ENCODE data around the gene WDR11.

The WDR11 gene

DNA sequence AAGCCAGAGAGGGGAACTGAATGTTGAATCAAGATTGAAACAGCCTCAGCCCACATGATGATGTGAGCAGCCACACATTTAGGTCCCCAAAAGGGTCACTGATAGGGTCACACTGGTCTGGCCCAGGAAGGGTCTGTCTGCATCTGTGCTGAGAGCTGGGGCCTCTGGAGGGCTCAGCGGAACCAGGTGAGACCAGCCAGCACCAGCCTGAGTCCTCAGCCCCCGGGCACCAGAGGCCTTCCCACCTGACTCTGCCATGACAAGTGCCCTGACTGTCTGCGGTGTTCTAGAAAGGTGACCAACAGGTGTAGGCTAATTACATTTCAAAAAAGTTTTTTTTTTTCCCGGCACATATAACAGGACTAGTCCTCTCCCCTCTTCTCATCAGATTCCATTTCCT, 76.2 kb downstream of the WDR11 start:
- no peak for DNase-seq (ENCODE audit: low read depth)
- TF ChIP-seq, protein P1, sequence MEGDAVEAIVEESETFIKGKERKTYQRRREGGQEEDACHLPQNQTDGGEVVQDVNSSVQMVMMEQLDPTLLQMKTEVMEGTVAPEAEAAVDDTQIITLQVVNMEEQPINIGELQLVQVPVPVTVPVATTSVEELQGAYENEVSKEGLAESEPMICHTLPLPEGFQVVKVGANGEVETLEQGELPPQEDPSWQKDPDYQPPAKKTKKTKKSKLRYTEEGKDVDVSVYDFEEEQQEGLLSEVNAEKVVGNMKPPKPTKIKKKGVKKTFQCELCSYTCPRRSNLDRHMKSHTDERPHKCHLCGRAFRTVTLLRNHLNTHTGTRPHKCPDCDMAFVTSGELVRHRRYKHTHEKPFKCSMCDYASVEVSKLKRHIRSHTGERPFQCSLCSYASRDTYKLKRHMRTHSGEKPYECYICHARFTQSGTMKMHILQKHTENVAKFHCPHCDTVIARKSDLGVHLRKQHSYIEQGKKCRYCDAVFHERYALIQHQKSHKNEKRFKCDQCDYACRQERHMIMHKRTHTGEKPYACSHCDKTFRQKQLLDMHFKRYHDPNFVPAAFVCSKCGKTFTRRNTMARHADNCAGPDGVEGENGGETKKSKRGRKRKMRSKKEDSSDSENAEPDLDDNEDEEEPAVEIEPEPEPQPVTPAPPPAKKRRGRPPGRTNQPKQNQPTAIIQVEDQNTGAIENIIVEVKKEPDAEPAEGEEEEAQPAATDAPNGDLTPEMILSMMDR (IDR thresholded peaks at IDR 0.05; ENCODE audit: control insufficient read depth, extremely low read depth, insufficient read depth) = no peak
- H3K4me3 ChIP-seq (ENCODE audit: low read depth, low read length) = no peak overlapping the region

DNA sequence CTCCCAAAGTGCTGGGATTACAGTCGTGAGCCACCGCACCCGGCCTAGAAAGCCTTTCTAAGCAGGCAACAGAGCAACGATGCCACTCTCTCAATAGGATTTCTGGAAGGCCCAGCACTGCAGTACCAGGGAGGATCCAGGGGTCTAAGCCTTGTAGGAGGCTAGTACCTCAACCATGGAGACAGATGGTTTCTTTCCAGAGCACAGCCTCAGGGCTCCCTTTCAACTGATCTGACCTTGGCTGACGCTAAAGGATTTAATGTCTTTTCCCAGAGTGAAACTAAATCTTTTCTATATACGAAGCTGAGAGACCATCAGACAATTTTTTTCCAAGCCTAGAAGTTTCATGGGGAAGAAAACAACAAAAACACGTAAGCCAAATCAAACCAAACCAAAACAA, 78.0 kb downstream of the WDR11 start:
- no peak for DNase-seq (ENCODE audit: low read depth)
- TF ChIP-seq, protein P1 (IDR thresholded peaks at IDR 0.05; ENCODE audit: control insufficient read depth, extremely low read depth, insufficient read depth) = no peak
- no peak overlapping the region for H3K4me3 ChIP-seq (ENCODE audit: low read depth, low read length)

DNA sequence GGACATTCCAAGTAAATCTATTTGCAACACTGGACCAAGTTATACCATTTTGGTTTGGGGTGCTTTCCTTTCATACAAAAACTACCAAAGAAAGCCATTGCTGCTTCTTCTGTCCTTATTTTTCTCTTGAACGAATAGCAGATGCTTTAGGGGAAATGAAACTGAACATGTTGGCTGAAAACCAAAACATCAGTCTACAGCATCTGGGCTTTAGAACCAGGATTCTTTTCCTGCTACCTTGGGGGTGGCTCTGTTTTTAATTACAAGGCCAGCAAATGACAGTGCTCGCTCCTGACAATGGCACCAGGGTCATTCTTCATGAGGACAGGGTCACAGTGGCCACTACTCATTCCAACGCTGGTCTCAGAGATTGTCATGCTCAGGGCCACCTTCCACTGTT, 80.3 kb downstream of the WDR11 start:
- TF ChIP-seq, protein P1 (IDR thresholded peaks at IDR 0.05; ENCODE audit: control insufficient read depth, extremely low read depth, insufficient read depth) = no peak
- no peak overlapping the region for H3K4me3 ChIP-seq (ENCODE audit: low read depth, low read length)

DNA sequence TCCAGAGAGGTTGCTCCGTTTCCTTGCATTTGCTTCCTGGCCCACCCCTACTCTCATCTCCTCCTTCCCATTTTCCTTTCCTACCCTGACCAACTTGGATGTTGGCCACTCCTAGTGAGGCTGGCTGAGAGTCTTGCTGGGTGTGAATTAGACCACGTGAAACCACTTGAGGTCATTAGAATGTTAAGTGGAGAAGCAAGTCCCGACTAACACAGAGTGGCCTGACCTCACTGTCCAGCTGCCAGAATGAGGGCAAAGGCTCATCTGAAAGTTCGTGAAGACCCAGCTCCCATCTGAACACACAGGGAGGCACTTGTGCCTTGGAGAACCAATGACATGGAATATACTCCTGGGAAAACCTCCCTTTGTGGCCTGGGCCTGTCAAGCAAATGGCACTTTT, 80.8 kb downstream of the WDR11 start:
- no peak for DNase-seq (ENCODE audit: low read depth)
- H3K4me3 ChIP-seq (ENCODE audit: low read depth, low read length) = no peak overlapping the region
- TF ChIP-seq, protein P1 (IDR thresholded peaks at IDR 0.05; ENCODE audit: control insufficient read depth, extremely low read depth, insufficient read depth) = no peak

More for the DNA sequence above, 80.3 kb downstream of the WDR11 start:
- no peak for DNase-seq (ENCODE audit: low read depth)

DNA sequence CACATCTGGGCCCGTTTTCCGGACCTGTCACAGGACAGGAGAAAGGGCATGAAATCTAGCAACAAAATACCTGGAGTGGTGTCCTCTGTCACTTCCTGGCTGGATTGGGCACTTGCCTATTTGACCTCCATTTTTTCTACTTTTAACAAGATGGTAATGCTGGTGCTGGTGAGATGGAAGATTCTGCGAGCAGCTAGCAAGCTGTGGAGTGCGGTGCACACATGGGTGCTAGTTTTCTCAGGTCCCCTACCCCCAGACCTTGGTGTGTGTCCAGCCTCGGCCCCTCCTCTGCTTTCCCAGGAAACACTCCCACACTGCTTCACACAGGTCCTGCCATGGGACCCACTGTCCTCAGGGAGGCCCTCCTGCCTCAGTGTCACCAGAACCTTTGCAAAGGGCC, 87.7 kb downstream of the WDR11 start:
- H3K4me3 ChIP-seq (ENCODE audit: low read depth, low read length) = no peak overlapping the region
- TF ChIP-seq, protein P1 (IDR thresholded peaks at IDR 0.05; ENCODE audit: control insufficient read depth, extremely low read depth, insufficient read depth) = no peak
- DNase-seq (ENCODE audit: low read depth) = no peak

DNA sequence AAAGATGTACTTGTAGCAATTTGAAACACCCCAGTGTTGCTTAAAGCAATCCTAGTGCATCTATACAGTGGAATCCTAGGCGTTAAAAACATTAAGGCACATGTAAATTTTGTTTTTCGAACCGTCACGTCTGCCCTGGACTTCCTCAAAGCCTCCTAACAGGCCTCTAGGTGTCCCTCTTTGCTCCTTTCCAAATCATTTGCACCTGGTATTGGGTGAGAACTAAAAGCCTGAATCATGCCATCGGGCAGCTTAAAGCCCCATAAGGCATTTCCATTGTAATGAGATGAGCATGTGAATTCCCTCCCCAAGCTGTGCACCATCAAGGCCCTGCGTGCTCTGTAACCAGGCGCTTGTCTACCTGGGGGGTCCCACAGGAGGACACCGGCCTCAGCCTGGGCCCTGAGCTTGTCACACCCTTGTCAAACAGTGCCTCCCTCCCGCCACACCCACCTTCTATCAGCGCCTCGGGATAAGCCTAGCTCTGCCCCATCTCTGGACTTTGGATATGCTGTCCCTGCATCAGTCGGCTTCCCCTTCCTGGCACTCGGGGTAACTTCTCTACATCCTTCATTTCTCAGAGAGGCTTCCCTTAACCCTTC, 89.2 kb downstream of the WDR11 start:
- DNase-seq (ENCODE audit: low read depth) = no peak
- H3K4me3 ChIP-seq (ENCODE audit: low read depth, low read length) = no peak overlapping the region
- TF ChIP-seq, protein P1 (IDR thresholded peaks at IDR 0.05; ENCODE audit: control insufficient read depth, extremely low read depth, insufficient read depth) = no peak

DNA sequence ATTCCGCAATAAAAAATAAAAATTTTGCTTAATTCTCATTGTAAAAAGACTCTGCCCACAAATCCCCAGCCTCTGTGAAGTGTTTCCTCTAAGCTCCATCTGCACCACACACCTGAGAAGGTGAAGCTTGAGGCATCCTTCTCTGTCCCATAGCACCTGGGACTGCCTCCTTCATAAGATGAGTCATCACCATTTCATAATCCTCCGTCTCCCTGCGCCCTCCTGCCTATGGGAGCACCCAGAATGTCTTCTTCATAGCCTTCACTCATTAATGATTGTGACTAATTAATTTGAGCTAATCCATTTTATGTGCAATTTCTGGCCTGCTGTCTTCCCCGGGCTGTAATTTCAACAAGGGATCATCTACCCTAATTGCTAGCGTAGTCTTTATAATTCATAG, 90.3 kb downstream of the WDR11 start:
- DNase-seq (ENCODE audit: low read depth) = no peak
- TF ChIP-seq, protein P1 (IDR thresholded peaks at IDR 0.05; ENCODE audit: control insufficient read depth, extremely low read depth, insufficient read depth) = no peak
- H3K4me3 ChIP-seq (ENCODE audit: low read depth, low read length) = no peak overlapping the region
